ENCODE data around the gene ZNF619. TPM values are rescaled to one million over a fixed set of nuclear protein-coding genes. Genes with fewer than 3 reads are reported as not detected.

ZNF619 gene
- 1 to 10 TPM; 6.4 to 7.4 TPM for total RNA-seq

GRCh38 chr3:40476478-40477470 lies at the start of gene ZNF619:
ZNF619 (plus strand) TSS chr3:40477122; CDS start chr3:40477980, 858 bp downstream.
- no peaks in the 10 kb centered on the region for H3K9me3 Mint-ChIP-seq
- peak within 1 kb of the TSS; percentile 86 for H3K4me3 Mint-ChIP-seq
- H3K27ac Mint-ChIP-seq, result peak within 1 kb of the TSS; percentile 83
- peak; percentile 56 for DNase-seq
- peaks cover 14% of the 10 kb centered on the region for H3K36me3 Mint-ChIP-seq
- H3K27me3 Mint-ChIP-seq, result no peaks in the 10 kb centered on the region
- peaks cover 11% of the 10 kb centered on the region for H3K4me1 Mint-ChIP-seq

DNA sequence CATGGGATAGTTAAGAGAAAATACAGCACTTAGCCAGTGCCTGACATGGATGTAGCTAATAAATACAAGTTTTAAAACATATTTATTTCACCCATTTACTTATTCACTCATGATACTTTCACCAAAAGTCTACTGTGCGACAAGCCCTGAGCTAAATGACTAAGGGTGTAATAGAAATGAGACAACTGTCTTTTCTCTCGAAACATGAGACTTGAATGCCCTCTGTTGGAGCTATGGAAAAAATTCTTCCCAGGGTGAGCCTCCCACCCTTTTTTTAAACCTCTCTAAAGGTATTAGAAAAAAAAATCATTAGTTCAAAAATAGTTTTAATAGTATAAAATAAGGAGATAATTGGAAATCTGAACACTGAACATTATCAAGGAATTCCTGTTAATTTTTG lies 44.1 kb upstream of the ZNF619 start:
- Mint-ChIP-seq H3K4me3 (no peak overlapping the region), H3K27me3 (no peaks in the 10 kb centered on the region), H3K4me1 (no peaks in the 10 kb centered on the region), H3K36me3 (no peaks in the 10 kb centered on the region), H3K9me3 (no peaks in the 10 kb centered on the region), H3K27ac (no peak overlapping the region)
- DNase-seq, result no peak

DNA sequence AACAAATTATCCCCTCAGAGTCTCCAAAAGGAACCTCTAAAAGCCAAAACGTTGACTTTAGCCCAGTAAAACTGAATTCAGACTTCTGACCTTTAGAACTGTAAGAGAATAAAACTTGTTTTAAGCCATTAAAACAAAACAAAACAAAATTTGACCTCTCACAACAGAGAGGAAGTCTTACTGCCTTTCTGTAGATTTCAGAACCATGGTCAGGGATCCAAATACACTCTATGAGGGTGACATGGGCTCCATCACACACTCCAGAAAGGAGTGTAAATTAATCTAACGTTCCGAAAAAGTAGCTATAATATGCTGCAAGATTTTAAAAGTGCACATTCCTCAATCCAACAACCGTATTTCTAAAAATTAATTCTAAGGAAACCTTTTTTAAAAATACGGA lies 39.0 kb upstream of the ZNF619 start:
- Mint-ChIP-seq H3K9me3 (no peaks in the 10 kb centered on the region), H3K27ac (no peak overlapping the region), H3K4me1 (no peaks in the 10 kb centered on the region), H3K36me3 (peaks cover 6% of the 10 kb centered on the region), H3K4me3 (no peak overlapping the region), H3K27me3 (no peaks in the 10 kb centered on the region)
- no peak for DNase-seq

DNA sequence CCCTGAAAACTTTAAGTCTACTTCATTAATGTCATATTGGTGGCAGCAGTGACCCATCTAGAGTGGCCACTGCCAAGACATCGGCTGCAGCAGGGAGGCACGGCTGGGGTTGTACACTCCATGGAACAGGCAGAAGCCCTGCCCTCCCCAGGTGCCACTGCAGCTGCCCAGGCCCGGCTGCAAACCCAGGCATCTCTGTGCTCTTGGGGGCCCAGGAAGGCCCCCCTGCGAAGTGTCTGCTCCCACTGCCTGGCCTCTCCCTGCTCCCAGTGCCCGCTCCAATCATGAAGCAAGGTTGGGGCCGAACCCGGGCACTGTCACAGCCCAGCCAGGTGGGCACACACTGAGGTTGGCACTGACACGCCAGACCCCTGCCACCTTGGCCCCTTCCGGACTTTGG lies 31.9 kb upstream of the ZNF619 start:
- no peak for DNase-seq
- H3K4me1 Mint-ChIP-seq, result peaks cover 3% of the 10 kb centered on the region

DNA sequence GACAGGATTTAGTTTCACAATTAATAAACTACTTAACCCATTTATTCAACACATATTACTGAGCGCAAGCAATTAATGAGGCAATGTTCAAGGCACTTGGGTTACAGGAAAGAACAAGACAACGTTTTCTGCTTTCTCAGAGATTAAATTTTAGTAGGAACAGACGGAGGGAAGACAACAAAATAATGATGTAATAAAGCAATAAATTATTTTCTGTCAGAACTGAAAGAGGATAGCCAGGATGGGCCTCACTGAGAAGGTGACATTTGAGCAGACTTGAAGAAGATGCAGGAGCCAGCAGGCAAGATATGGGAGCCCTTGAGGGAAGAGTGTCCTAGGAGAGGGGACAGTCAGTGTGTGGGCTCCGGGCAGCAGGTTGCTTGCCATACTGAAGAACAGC lies 31.0 kb upstream of the ZNF619 start:
- H3K4me3 Mint-ChIP-seq, result no peak overlapping the region
- DNase-seq, result no peak
- H3K27ac Mint-ChIP-seq, result no peak overlapping the region
- H3K27me3 Mint-ChIP-seq, result no peaks in the 10 kb centered on the region
- no peaks in the 10 kb centered on the region for H3K9me3 Mint-ChIP-seq
- peaks cover 3% of the 10 kb centered on the region for H3K4me1 Mint-ChIP-seq
- peaks cover 2% of the 10 kb centered on the region for H3K36me3 Mint-ChIP-seq

More for the DNA sequence above, 31.9 kb upstream of the ZNF619 start:
- Mint-ChIP-seq H3K4me3 (no peak overlapping the region), H3K27ac (no peak overlapping the region), H3K9me3 (no peaks in the 10 kb centered on the region), H3K36me3 (peaks cover 7% of the 10 kb centered on the region), H3K27me3 (no peaks in the 10 kb centered on the region)

DNA sequence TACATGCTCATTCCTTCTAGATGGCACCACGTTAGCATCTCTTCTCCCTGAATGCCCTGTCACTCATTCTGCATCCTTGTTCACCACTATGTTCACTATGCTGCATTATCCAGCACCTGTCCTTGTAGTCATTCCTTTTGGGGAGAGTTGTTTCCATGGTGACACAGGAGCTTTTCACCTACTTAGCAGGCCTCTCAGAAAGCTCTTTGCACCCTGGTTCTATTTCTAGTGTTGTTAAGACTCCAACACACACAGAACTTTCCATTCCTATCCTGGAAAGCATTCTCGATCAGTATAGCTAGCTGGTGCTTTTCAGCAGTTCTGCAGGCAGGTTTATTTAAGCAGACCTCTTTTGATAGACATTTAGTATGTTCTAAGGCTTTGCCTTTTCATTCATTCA lies 26.5 kb upstream of the ZNF619 start:
- no peaks in the 10 kb centered on the region for H3K9me3 Mint-ChIP-seq
- DNase-seq, result no peak
- peaks cover 3% of the 10 kb centered on the region for H3K36me3 Mint-ChIP-seq
- no peaks in the 10 kb centered on the region for H3K27me3 Mint-ChIP-seq
- peaks cover 20% of the 10 kb centered on the region for H3K4me1 Mint-ChIP-seq
- no peak overlapping the region for H3K27ac Mint-ChIP-seq
- no peak overlapping the region for H3K4me3 Mint-ChIP-seq

DNA sequence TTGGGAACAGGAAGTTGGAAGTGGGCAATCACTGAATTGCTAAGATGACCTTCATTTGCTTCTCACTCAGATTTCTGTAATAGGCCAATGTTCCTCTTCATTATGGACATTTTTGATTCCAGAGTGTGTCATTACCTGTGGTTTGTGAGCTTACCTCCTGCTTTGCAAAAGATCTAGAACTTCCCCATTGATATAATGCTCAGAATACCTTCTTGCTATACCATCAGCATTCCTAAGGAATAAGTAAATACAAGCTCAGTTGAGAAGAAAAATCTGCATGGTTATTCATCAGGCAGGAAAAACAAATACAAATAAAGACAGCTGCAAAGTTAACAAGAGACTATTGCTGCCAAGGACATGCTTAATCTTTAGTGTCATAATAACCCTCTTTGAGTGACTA lies 25.4 kb upstream of the ZNF619 start:
- DNase-seq, result no peak
- H3K4me3 Mint-ChIP-seq, result peak overlapping the region; percentile 13
- peak overlapping the region; percentile 25 for H3K27ac Mint-ChIP-seq
- H3K4me1 Mint-ChIP-seq, result peaks cover 26% of the 10 kb centered on the region
- peaks cover 7% of the 10 kb centered on the region for H3K36me3 Mint-ChIP-seq
- H3K9me3 Mint-ChIP-seq, result no peaks in the 10 kb centered on the region
- no peaks in the 10 kb centered on the region for H3K27me3 Mint-ChIP-seq

DNA sequence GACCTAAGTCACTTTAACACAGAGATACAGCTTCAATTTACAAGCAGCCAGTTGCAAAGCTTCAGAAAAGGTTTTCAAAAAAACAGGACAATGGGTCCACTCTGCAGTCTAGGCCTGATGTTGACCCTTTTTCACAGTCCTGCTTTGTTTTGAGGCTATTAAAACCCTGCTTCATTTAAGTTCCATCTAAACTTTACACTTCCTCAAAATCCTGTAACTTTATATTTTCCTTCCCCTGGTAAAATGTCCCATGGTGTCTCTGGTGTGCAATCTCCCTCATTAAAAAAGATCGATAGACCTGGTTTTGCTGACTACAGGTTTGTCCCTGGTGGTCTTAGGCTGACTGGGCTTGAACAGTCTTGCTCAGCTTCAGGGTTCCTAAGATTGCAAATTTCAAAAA lies 24.9 kb upstream of the ZNF619 start:
- H3K27ac Mint-ChIP-seq, result peak overlapping the region; percentile 96
- peaks cover 28% of the 10 kb centered on the region for H3K4me1 Mint-ChIP-seq
- H3K36me3 Mint-ChIP-seq, result peaks cover 10% of the 10 kb centered on the region
- H3K27me3 Mint-ChIP-seq, result no peaks in the 10 kb centered on the region
- no peak for DNase-seq
- H3K4me3 Mint-ChIP-seq, result peak overlapping the region; percentile 97
- H3K9me3 Mint-ChIP-seq, result no peaks in the 10 kb centered on the region

DNA sequence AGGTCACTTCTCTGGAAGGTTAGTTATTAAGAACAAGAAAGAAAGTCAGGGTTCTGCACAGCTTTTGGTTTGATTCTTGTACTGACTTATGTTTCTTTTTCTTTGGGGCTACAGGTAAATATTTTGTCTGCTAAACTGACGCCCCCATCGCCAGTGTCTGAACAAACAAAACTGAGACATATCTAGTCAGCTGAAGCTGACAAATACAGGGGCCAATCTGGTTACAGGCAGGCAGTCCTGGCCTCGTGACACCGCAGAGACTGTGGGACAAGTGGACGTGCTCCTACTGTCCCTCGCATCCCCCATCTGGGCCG lies 24.4 kb upstream of the ZNF619 start:
- no peaks in the 10 kb centered on the region for H3K9me3 Mint-ChIP-seq

DNA sequence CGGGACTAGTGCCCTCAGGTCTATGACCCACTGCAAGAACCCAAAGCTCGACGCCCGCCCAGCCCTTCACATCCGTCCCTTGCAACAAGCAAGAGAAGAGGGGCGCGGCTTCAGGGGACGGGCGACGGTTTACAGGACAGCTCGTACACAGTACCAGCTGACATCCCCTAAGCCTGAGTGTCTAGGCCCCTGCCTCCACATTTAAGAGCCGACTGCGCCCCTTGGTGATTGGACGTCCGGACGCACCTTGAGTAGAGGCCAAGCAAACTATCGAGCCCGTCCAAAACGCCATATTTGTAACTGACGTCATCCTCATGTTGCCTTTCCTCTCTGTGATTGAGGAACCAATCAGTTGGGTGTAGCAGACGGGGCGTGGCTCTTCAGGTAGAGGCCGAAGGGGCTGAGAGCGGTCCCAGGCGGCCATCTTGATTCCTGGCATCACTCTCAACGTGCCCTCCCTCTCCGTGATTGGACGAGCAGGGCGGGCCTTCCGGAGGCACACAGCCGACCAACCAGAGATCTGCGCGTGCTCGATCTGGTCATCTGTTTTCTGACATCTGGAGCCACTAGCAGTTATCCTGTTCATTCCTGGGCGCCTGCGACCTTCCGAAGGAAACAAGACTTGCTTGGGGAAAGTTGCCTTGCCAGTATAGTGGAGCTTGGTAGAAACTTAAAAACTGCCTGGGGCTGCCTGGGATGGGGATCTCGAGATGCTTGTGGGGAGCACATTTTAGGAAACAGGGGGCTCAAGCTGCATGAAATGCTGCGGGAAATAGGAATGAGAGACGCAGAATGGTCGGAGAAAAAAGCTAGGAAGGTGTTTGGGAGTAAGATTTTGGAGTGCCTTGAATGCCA lies 23.8 kb upstream of the ZNF619 start:
- Mint-ChIP-seq H3K27ac (peak overlapping the region; percentile 96), H3K36me3 (peaks cover 18% of the 10 kb centered on the region), H3K4me3 (peak overlapping the region; percentile 97), H3K4me1 (peaks cover 29% of the 10 kb centered on the region), H3K27me3 (no peaks in the 10 kb centered on the region), H3K9me3 (no peaks in the 10 kb centered on the region)
- DNase-seq, result peak; percentile 96

More for the DNA sequence above, 24.4 kb upstream of the ZNF619 start:
- Mint-ChIP-seq H3K27ac (peak overlapping the region; percentile 96), H3K4me1 (peaks cover 29% of the 10 kb centered on the region), H3K36me3 (peaks cover 12% of the 10 kb centered on the region), H3K27me3 (no peaks in the 10 kb centered on the region), H3K4me3 (peak overlapping the region; percentile 97)
- DNase-seq, result no peak

DNA sequence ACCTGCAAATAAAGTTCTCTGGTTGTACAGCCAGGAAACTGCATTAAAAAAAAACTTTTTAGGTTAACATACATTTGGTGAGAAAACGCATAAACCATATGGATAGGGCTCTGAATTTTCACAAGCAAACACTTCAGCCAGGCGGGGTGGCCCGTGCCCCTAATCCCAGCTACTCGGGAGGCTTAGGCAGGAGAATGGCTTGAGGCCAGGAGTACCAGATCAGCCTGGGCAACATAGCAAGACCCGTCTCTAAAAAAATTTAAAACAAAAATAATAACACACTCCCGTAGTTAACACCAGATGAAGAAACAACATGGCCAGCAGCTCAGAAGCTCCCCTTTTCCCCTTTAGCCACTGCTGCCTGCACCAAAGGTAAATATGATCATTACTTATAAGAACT lies 23.0 kb upstream of the ZNF619 start:
- Mint-ChIP-seq H3K4me1 (peaks cover 34% of the 10 kb centered on the region), H3K27me3 (no peaks in the 10 kb centered on the region)

GRCh38 chr3:40455328-40455727 lies 21.6 kb upstream of the ZNF619 start:
- no peaks in the 10 kb centered on the region for H3K27me3 Mint-ChIP-seq
- H3K4me1 Mint-ChIP-seq, result peaks cover 39% of the 10 kb centered on the region
- H3K36me3 Mint-ChIP-seq, result peaks cover 36% of the 10 kb centered on the region
- no peak overlapping the region for H3K27ac Mint-ChIP-seq
- H3K4me3 Mint-ChIP-seq, result peak overlapping the region; percentile 93
- no peak for DNase-seq
- H3K9me3 Mint-ChIP-seq, result no peaks in the 10 kb centered on the region

More for the DNA sequence above, 23.0 kb upstream of the ZNF619 start:
- H3K36me3 Mint-ChIP-seq, result peaks cover 26% of the 10 kb centered on the region
- peak overlapping the region; percentile 97 for H3K4me3 Mint-ChIP-seq
- no peaks in the 10 kb centered on the region for H3K9me3 Mint-ChIP-seq
- DNase-seq, result no peak
- H3K27ac Mint-ChIP-seq, result no peak overlapping the region

DNA sequence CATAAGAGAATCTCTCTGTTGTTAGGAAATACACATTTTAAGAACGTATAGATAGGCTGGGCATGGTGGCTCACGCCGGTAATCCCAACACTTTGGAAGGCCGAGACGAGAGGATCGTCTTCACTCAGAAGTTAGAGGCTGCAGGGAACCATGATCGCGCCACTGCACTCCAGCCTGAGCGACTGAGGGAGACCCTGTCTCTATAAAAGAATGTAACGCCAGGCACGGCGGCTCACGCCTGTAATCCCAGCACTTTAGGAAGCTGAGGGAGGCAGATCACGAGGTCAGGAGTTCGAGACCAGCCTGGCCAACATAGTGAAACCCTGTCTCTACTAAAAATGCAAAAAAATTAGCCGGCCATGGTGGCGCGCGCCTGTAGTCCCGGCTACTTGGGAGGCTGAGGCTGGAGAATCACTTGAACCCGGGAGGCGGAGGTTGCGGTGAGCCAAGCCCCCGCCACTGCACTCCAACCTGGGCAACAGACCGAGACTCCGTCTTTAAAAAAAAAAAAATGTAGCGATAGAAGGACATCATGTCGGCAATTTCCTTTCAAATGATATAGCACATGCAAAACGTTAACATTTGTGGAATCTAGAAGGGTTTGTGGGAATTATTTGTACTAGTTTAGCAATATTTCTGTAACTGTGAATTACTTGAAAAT lies 20.5 kb upstream of the ZNF619 start:
- Mint-ChIP-seq H3K27me3 (no peaks in the 10 kb centered on the region), H3K36me3 (peaks cover 44% of the 10 kb centered on the region), H3K4me1 (peaks cover 45% of the 10 kb centered on the region), H3K4me3 (peak overlapping the region; percentile 93), H3K27ac (peak overlapping the region; percentile 90), H3K9me3 (no peaks in the 10 kb centered on the region)
- no peak for DNase-seq

GRCh38 chr3:40456940-40457823 lies 19.7 kb upstream of the ZNF619 start, which contains the start of gene RPL14:
RPL14 (plus strand) TSS chr3:40457339; CDS start chr3:40457472, 133 bp downstream.
- peak within 1 kb of the TSS; percentile 93 for H3K4me3 Mint-ChIP-seq
- H3K4me1 Mint-ChIP-seq, result peaks cover 43% of the 10 kb centered on the region
- no peaks in the 10 kb centered on the region for H3K9me3 Mint-ChIP-seq
- H3K27ac Mint-ChIP-seq, result peak within 1 kb of the TSS; percentile 90
- H3K36me3 Mint-ChIP-seq, result peaks cover 50% of the 10 kb centered on the region
- H3K27me3 Mint-ChIP-seq, result no peaks in the 10 kb centered on the region
- peak; percentile 91 for DNase-seq

All from activated naive CD8-positive, alpha-beta T cell treated with anti-CD3 and anti-CD28 coated beads for 36 hours (primary cell).